ENCODE data around the gene TAAR8. TPM values are rescaled to one million over a fixed set of nuclear protein-coding genes. Genes with fewer than 3 reads are reported as not detected.

The TAAR8 gene
- total and polyA plus RNA-seq, 2 experiments from 2014 or later = not detected

GRCh38 chr6:132537977-132538376, 14.5 kb upstream of the TAAR8 start, which contains the start of gene TAAR9 (continued):
- no peak for TF ChIP-seq ETS1 (IDR thresholded peaks at IDR 0.05)
- no peak for TF ChIP-seq NANOG (IDR thresholded peaks at IDR 0.05; ENCODE audit: borderline replicate concordance)
- TF ChIP-seq, protein P1, sequence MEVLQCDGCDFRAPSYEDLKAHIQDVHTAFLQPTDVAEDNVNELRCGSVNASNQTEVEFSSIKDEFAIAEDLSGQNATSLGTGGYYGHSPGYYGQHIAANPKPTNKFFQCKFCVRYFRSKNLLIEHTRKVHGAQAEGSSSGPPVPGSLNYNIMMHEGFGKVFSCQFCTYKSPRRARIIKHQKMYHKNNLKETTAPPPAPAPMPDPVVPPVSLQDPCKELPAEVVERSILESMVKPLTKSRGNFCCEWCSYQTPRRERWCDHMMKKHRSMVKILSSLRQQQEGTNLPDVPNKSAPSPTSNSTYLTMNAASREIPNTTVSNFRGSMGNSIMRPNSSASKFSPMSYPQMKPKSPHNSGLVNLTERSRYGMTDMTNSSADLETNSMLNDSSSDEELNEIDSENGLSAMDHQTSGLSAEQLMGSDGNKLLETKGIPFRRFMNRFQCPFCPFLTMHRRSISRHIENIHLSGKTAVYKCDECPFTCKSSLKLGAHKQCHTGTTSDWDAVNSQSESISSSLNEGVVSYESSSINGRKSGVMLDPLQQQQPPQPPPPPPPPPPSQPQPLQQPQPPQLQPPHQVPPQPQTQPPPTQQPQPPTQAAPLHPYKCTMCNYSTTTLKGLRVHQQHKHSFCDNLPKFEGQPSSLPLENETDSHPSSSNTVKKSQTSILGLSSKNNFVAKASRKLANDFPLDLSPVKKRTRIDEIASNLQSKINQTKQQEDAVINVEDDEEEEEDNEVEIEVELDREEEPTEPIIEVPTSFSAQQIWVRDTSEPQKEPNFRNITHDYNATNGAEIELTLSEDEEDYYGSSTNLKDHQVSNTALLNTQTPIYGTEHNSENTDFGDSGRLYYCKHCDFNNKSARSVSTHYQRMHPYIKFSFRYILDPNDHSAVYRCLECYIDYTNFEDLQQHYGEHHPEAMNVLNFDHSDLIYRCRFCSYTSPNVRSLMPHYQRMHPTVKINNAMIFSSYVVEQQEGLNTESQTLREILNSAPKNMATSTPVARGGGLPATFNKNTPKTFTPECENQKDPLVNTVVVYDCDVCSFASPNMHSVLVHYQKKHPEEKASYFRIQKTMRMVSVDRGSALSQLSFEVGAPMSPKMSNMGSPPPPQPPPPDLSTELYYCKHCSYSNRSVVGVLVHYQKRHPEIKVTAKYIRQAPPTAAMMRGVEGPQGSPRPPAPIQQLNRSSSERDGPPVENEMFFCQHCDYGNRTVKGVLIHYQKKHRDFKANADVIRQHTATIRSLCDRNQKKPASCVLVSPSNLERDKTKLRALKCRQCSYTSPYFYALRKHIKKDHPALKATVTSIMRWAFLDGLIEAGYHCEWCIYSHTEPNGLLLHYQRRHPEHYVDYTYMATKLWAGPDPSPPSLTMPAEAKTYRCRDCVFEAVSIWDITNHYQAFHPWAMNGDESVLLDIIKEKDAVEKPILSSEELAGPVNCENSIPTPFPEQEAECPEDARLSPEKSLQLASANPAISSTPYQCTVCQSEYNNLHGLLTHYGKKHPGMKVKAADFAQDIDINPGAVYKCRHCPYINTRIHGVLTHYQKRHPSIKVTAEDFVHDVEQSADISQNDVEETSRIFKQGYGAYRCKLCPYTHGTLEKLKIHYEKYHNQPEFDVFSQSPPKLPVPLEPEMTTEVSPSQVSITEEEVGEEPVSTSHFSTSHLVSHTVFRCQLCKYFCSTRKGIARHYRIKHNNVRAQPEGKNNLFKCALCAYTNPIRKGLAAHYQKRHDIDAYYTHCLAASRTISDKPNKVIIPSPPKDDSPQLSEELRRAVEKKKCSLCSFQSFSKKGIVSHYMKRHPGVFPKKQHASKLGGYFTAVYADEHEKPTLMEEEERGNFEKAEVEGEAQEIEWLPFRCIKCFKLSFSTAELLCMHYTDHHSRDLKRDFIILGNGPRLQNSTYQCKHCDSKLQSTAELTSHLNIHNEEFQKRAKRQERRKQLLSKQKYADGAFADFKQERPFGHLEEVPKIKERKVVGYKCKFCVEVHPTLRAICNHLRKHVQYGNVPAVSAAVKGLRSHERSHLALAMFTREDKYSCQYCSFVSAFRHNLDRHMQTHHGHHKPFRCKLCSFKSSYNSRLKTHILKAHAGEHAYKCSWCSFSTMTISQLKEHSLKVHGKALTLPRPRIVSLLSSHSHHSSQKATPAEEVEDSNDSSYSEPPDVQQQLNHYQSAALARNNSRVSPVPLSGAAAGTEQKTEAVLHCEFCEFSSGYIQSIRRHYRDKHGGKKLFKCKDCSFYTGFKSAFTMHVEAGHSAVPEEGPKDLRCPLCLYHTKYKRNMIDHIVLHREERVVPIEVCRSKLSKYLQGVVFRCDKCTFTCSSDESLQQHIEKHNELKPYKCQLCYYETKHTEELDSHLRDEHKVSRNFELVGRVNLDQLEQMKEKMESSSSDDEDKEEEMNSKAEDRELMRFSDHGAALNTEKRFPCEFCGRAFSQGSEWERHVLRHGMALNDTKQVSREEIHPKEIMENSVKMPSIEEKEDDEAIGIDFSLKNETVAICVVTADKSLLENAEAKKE (CRISPR knock-in tag; IDR thresholded peaks at IDR 0.05) = no peak

DNA sequence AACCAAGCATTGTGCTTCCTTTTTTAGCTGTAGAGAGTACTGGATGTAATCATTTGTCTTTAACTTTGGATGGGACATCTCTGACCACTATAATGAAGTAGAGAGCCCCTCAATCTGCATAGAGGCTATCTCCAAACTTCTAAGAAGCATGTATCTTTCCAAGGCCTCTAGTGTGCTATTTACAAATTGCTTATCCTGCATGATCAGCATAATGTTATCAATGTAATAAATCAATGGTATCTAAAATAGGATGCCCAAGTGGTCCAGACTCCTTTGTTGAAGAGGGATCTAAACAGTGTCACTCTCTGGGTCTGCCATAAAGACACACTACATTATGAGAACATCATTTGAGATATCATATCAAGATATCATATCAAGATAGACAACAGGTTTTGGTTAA, 7.6 kb upstream of the TAAR8 start:
- peaks cover 6% of the 10 kb centered on the region; the same call in 1 of the 2 replicates for H3K4me1 ChIP-seq (ENCODE audit: insufficient read depth)
- no peak overlapping the region for H3K4me3 Mint-ChIP-seq
- H3K4me2 ChIP-seq = no peak overlapping the region
- no peak for ATAC-seq
- H3K27ac ChIP-seq (ENCODE audit: low read depth) = no peak overlapping the region
- no peaks in the 10 kb centered on the region for H3K36me3 Mint-ChIP-seq (ENCODE audit: low read depth)
- DNase-seq (ENCODE audit: low spot score) = no peak
- no peaks in the 10 kb centered on the region for H3K9me3 Mint-ChIP-seq
- no peak overlapping the region for H3K4me3 ChIP-seq
- H3F3A ChIP-seq (replicated peaks; ENCODE audit: low read depth) = no peaks in the 10 kb centered on the region
- H2AFZ ChIP-seq = no peak overlapping the region
- H3K27me3 Mint-ChIP-seq (ENCODE audit: insufficient read depth, low read depth, poor library complexity) = no peaks in the 10 kb centered on the region
- no peak overlapping the region for H3K27ac Mint-ChIP-seq
- H3K36me3 ChIP-seq (ENCODE audit: insufficient read depth) = no peaks in the 10 kb centered on the region
- no peaks in the 10 kb centered on the region for H3K79me2 ChIP-seq (replicated peaks; ENCODE audit: insufficient read depth)
- H3K9me2 ChIP-seq (ENCODE audit: insufficient read depth) = 0 out of 2 replicates have a peak, but pooled peaks cover 5% of the 10 kb centered on the region
- peaks cover 13% of the 10 kb centered on the region for H3K4me1 Mint-ChIP-seq
- no peaks in the 10 kb centered on the region for H4K20me1 ChIP-seq (replicated peaks; ENCODE audit: insufficient read depth)
- no peaks in the 10 kb centered on the region for H3K27me3 ChIP-seq (ENCODE audit: insufficient read depth)
- TF ChIP-seq, protein P2, sequence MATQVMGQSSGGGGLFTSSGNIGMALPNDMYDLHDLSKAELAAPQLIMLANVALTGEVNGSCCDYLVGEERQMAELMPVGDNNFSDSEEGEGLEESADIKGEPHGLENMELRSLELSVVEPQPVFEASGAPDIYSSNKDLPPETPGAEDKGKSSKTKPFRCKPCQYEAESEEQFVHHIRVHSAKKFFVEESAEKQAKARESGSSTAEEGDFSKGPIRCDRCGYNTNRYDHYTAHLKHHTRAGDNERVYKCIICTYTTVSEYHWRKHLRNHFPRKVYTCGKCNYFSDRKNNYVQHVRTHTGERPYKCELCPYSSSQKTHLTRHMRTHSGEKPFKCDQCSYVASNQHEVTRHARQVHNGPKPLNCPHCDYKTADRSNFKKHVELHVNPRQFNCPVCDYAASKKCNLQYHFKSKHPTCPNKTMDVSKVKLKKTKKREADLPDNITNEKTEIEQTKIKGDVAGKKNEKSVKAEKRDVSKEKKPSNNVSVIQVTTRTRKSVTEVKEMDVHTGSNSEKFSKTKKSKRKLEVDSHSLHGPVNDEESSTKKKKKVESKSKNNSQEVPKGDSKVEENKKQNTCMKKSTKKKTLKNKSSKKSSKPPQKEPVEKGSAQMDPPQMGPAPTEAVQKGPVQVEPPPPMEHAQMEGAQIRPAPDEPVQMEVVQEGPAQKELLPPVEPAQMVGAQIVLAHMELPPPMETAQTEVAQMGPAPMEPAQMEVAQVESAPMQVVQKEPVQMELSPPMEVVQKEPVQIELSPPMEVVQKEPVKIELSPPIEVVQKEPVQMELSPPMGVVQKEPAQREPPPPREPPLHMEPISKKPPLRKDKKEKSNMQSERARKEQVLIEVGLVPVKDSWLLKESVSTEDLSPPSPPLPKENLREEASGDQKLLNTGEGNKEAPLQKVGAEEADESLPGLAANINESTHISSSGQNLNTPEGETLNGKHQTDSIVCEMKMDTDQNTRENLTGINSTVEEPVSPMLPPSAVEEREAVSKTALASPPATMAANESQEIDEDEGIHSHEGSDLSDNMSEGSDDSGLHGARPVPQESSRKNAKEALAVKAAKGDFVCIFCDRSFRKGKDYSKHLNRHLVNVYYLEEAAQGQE (IDR thresholded peaks at IDR 0.05; ENCODE audit: unreplicated experiment) = no peak
- no peak for TF ChIP-seq CTCF (conservative IDR thresholded peaks at IDR 0.05; ENCODE audit: low read depth in 2 of 2)
- no peak for TF ChIP-seq EZH2 (IDR thresholded peaks at IDR 0.05; ENCODE audit: low read depth, unreplicated experiment)
- no peak for TF ChIP-seq POLR2AphosphoS5 (IDR thresholded peaks at IDR 0.05; ENCODE audit: low read depth)
- TF ChIP-seq ETS1 (IDR thresholded peaks at IDR 0.05) = no peak
- no peak for TF ChIP-seq ZNF114 (CRISPR knock-in tag; IDR thresholded peaks at IDR 0.05)
- no peak for TF ChIP-seq EZH2phosphoT487 (IDR thresholded peaks at IDR 0.05; ENCODE audit: unreplicated experiment)
- TF ChIP-seq CREB1 (CRISPR knock-in tag; IDR thresholded peaks at IDR 0.05; ENCODE audit: low read depth) = no peak
- no peak for TF ChIP-seq JUNB (IDR thresholded peaks at IDR 0.05; ENCODE audit: unreplicated experiment)
- TF ChIP-seq STAT1 (IDR thresholded peaks at IDR 0.05; ENCODE audit: unreplicated experiment) = no peak
